ENCODE data around the gene PDXK. TPM values are rescaled to one million over a fixed set of nuclear protein-coding genes. Genes with fewer than 3 reads are reported as not detected.
A peak's percentile ranks its signal among the peaks of the same experiment; 100 is the strongest.

PDXK gene
- total RNA-seq, 3 donors from 2014 or later, result 51.5 to 79.2 (median 65.6) TPM

DNA sequence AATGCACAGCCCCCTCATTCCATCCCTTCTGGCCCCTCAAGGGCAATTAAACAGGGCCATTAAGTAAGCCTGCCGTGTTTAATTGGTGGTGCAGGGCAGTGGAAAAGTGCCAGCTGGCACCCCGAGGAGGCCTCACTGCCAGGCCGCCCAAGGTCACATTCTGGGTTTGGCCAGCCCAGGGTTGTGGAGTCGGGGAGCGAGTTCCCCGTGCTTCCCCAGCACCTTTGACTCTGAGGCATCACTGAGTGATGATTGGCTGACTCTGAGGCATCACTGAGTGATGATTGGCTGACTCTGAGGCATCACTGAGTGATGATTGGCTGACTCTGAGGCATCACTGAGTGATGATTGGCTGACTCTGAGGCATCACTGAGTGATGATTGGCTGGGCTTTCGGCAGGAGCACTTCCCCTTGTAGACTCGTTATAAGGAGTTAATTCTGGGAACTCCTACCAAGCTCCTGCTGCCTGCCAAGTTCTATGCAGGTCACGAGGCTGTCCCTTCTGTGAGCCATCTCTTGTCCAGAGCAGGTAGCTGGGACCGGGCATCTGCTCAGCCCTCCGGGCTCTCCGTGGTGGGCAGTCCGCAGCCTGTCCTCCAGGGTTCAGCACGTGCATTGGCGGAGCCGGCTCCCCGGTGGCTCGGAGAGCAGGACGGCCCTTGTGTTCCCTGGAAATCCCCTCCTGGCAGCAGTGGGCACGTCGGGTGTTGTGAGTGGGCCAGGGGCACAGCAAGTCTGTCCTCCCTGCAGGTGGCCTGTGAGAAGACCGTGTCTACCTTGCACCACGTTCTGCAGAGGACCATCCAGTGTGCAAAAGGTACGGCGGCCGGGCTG is 36.2 kb downstream of the PDXK start:
- intact Hi-C loops (cut with DNase I; ENCODE audit: low total_unique reads), result no loop called here
- peaks cover 0 to 12% of the 10 kb centered on the region in 2 donors for H3K4me1 ChIP-seq
- no peaks in the 10 kb centered on the region for H3K27me3 ChIP-seq
- no peaks in the 10 kb centered on the region for H3K36me3 ChIP-seq
- H3K4me3 ChIP-seq, result no peak overlapping the region
- DNase-seq (ENCODE audit: low spot score in 2 of 2), result no peak
- TF ChIP-seq POLR2A (IDR thresholded peaks at IDR 0.05) (no peak), CTCF (IDR thresholded peaks at IDR 0.05) (no peak), POLR2AphosphoS5 (IDR thresholded peaks at IDR 0.05) (no peak)
- H3K9me3 ChIP-seq, result no peaks in the 10 kb centered on the region
- no peak overlapping the region for H3K27ac ChIP-seq

GRCh38 chr21:43755820-43756594 is 37.1 kb downstream of the PDXK start:
- Histone ChIP-seq H3K4me3 (no peak overlapping the region), H3K27ac (peak overlapping the region in 1 of 2 donors; percentile 82), H3K36me3 (no peaks in the 10 kb centered on the region), H3K4me1 (peaks cover 0 to 12% of the 10 kb centered on the region in 2 donors), H3K9me3 (no peaks in the 10 kb centered on the region), H3K27me3 (no peaks in the 10 kb centered on the region)
- no peak for DNase-seq (ENCODE audit: low spot score in 2 of 2)
- TF ChIP-seq POLR2A (IDR thresholded peaks at IDR 0.05) (no peak), CTCF (IDR thresholded peaks at IDR 0.05) (no peak), POLR2AphosphoS5 (IDR thresholded peaks at IDR 0.05) (no peak)
- intact Hi-C loops (cut with DNase I; ENCODE audit: low total_unique reads), result no loop called here

DNA sequence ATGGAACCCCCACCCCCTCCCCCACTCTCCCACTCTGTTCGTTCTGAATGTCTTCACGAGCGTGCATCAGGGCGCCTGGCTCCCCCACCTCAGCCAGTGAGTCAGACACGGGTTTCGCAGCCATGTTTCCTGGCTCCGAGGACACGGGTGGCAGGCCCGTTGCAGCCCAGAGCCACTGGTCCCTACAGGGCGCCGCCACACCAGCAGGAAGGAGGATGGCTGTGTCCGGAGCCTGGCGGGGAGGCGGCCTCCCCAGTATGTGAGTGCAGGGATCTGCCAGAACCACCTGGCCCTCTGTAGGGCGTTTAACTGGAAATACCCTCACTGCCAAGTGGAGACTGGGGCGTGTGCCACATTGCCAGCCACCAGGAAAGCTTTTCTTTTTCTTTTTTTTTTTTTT is 38.7 kb downstream of the PDXK start:
- H3K27ac ChIP-seq, result peak overlapping the region; percentile 82
- intact Hi-C loops (cut with DNase I; ENCODE audit: low total_unique reads), result no loop called here
- H3K4me3 ChIP-seq, result peak overlapping the region in 2 of 3 donors; percentile 29 to 39
- H3K27me3 ChIP-seq, result no peaks in the 10 kb centered on the region
- no peak for TF ChIP-seq CTCF (IDR thresholded peaks at IDR 0.05)
- peaks cover 0 to 12% of the 10 kb centered on the region in 2 donors for H3K4me1 ChIP-seq
- no peaks in the 10 kb centered on the region for H3K9me3 ChIP-seq
- H3K36me3 ChIP-seq, result no peaks in the 10 kb centered on the region
- DNase-seq (ENCODE audit: low spot score in 2 of 2), result no peak

DNA sequence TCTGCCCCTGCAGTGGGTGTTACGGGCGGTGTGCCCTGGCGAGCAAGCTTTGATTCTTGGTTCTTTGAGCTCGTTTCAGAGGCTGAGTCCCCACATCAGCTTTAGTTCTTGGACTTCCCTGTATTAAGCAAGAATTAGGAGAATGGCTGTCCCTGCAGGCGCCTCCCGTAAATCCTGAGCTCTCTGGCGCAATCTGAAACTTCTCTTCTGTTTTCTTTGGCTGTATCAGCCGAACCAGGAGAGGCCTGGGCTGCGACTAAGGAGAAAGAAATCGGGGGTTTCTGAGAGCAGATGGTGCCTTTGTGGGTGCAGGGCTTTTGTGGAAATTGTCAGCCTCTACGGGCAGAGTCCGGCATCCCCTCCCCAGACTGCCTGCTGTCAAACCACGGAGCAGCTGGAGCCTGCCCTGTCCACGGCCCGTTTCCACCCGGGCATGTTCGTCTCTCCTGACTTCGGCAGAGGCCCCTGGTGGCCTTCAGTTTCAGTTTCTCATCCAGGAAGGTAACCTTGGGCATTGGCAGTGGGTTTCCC is 39.2 kb downstream of the PDXK start:
- peak in 1 of 2 donors; percentile 54 for DNase-seq (ENCODE audit: low spot score in 2 of 2)
- intact Hi-C loops (cut with DNase I; ENCODE audit: low total_unique reads), result no loop called here
- Histone ChIP-seq H3K27ac (peak overlapping the region; percentile 73 to 82), H3K4me3 (peak overlapping the region in 2 of 3 donors; percentile 29 to 42), H3K9me3 (no peaks in the 10 kb centered on the region), H3K27me3 (no peaks in the 10 kb centered on the region), H3K36me3 (no peaks in the 10 kb centered on the region), H3K4me1 (peaks cover 0 to 12% of the 10 kb centered on the region in 2 donors)
- TF ChIP-seq POLR2AphosphoS5 (IDR thresholded peaks at IDR 0.05), result peak in 2 of 3 donors; percentile 6 to 18
- no peak for TF ChIP-seq CTCF (IDR thresholded peaks at IDR 0.05)
- TF ChIP-seq POLR2A (IDR thresholded peaks at IDR 0.05), result no peak

All from breast epithelium (tissue), 4 donors.